Measurements from ENCODE around the gene EAF1. TPM values are rescaled to one million over a fixed set of nuclear protein-coding genes. Genes with fewer than 3 reads are reported as not detected.
A peak's percentile ranks its signal among the peaks of the same experiment; 100 is the strongest.

The EAF1 gene
- total RNA-seq, 1 experiment from 2014 or later = 32.1 TPM

GRCh38 chr3:15429080-15429479 lies 1.7 kb downstream of the EAF1 start:
- intact Hi-C loops (cut with micrococcal nuclease) = no loop called here
- DNase-seq (ENCODE audit: low read depth, low spot score) (no peak), ATAC-seq (no peak)
- peaks cover 13 to 16% of the 10 kb centered on the region in 2 experiments for H3K4me1 ChIP-seq (ENCODE audit: control insufficient read depth in 1 of 2, insufficient read depth in 2 of 2, low read length in 2 of 2)
- peaks cover 76% of the 10 kb centered on the region for H3K79me2 ChIP-seq (ENCODE audit: insufficient read depth, low read length)
- peak overlapping the region; percentile 88 for H3K4me2 ChIP-seq (ENCODE audit: low read length)
- H3K4me3 ChIP-seq (replicated peaks in 1 of 2; ENCODE audit: low read depth in 1 of 2, low read length in 2 of 2) = peak overlapping the region; percentile 99
- H3K27ac ChIP-seq (ENCODE audit: low read depth, low read length) = no peak overlapping the region
- no peaks in the 10 kb centered on the region for H3K27me3 ChIP-seq (ENCODE audit: insufficient read depth, low read length)
- ChIA-PET RAD21 (ENCODE audit: low non-redundant PET in 1 of 2, low total read pairs in 2 of 2, uncharacterized antibody in 2 of 2, unreplicated experiment in 2 of 2) (no interaction called here), CTCF (no interaction called here), POLR2A (no interaction called here)
- TF ChIP-seq SP1 (IDR thresholded peaks at IDR 0.05; ENCODE audit: low read depth) (no peak), REST (IDR thresholded peaks at IDR 0.05; ENCODE audit: low read depth) (no peak), SRF (IDR thresholded peaks at IDR 0.05; ENCODE audit: low read depth) (no peak), EZH2phosphoT487 (IDR thresholded peaks at IDR 0.05; ENCODE audit: borderline replicate concordance) (no peak), ZFX (IDR thresholded peaks at IDR 0.05) (no peak)
- H3K9ac ChIP-seq (ENCODE audit: low read length) = no peak overlapping the region
- BruUV-seq (replicated peaks) = no TSS peak
- H3K9me3 ChIP-seq (ENCODE audit: control insufficient read depth in 1 of 2, insufficient read depth in 1 of 2, low read depth in 1 of 2, low read length in 2 of 2) = no peaks in the 10 kb centered on the region
- H2AFZ ChIP-seq (ENCODE audit: low read depth, low read length, poor library complexity, severe bottlenecking) = no peak overlapping the region
- H4K20me1 ChIP-seq (ENCODE audit: insufficient read depth) = no peaks in the 10 kb centered on the region
- no peaks in the 10 kb centered on the region for H3K9me2 ChIP-seq (ENCODE audit: insufficient read depth)
- peaks cover 15 to 23% of the 10 kb centered on the region in 2 experiments for H3K36me3 ChIP-seq (ENCODE audit: control insufficient read depth in 1 of 2, insufficient read depth in 2 of 2, low read length in 2 of 2)

DNA sequence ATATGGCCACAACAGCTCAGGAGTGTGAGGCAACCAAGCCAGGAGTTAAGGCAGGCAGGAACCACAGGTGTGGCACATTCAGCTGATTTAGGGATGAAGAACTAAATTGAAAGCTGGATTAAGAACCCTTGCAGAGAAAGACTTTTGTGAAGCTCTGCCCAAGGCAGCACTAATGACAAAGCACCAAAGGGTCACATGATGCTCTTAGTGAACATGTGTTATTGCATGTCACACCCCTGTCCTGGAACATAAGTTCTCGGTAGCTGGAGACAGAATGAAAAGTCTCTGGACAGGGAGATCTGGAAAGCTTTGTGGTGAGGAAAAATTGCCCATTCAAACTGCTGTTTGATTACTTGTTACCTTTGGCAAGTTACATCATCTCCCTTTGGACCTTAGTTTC lies 3.2 kb downstream of the EAF1 start:
- H4K20me1 ChIP-seq (ENCODE audit: insufficient read depth) = no peaks in the 10 kb centered on the region
- POLR2A ChIA-PET = no interaction called here

More for the DNA sequence above, 3.2 kb downstream of the EAF1 start:
- no peaks in the 10 kb centered on the region for H3K27me3 ChIP-seq (ENCODE audit: insufficient read depth, low read length)
- H2AFZ ChIP-seq (ENCODE audit: low read depth, low read length, poor library complexity, severe bottlenecking) = no peak overlapping the region
- peaks cover 13 to 16% of the 10 kb centered on the region in 2 experiments for H3K4me1 ChIP-seq (ENCODE audit: control insufficient read depth in 1 of 2, insufficient read depth in 2 of 2, low read length in 2 of 2)
- no peak for ATAC-seq
- intact Hi-C loops (cut with micrococcal nuclease) = no loop called here
- H3K27ac ChIP-seq (ENCODE audit: low read depth, low read length) = no peak overlapping the region
- ChIA-PET CTCF (no interaction called here), RAD21 (ENCODE audit: low non-redundant PET in 1 of 2, low total read pairs in 2 of 2, uncharacterized antibody in 2 of 2, unreplicated experiment in 2 of 2) (interaction anchor here in 1 of 2 experiments (0.6 kb wide), 1 partner anchor 1117 kb away, joined by 3 read pairs; no protein-coding TSS in a partner anchor)
- no peaks in the 10 kb centered on the region for H3K9me2 ChIP-seq (ENCODE audit: insufficient read depth)
- H3K9me3 ChIP-seq (ENCODE audit: control insufficient read depth in 1 of 2, insufficient read depth in 1 of 2, low read depth in 1 of 2, low read length in 2 of 2) = no peaks in the 10 kb centered on the region
- TF ChIP-seq SIN3A (IDR thresholded peaks at IDR 0.05; ENCODE audit: low read depth) = no peak
- DNase-seq (ENCODE audit: low read depth, low spot score) = no peak
- H3K4me2 ChIP-seq (ENCODE audit: low read length) = no peak overlapping the region
- H3K36me3 ChIP-seq (ENCODE audit: control insufficient read depth in 1 of 2, insufficient read depth in 2 of 2, low read length in 2 of 2) = peaks cover 16 to 34% of the 10 kb centered on the region in 2 experiments
- peaks cover 73% of the 10 kb centered on the region for H3K79me2 ChIP-seq (ENCODE audit: insufficient read depth, low read length)
- no TSS peak for BruUV-seq (replicated peaks)
- no peak overlapping the region for H3K9ac ChIP-seq (ENCODE audit: low read length)
- H3K4me3 ChIP-seq (replicated peaks in 1 of 2; ENCODE audit: low read depth in 1 of 2, low read length in 2 of 2) = no peak overlapping the region

Data from HCT116 (cell line).